HepG2 (cell line): ENCODE data around the gene SSC5D. TPM values are rescaled to one million over a fixed set of nuclear protein-coding genes. Genes with fewer than 3 reads are reported as not detected.

ENCODE experiments used
- ATAC-seq: fragments of 200-7000 bp; cut with Tn5 transposase; 3 replicates; pipeline ENCODE4 v1.9.1; 2020; ENCODE audit warnings: mild to moderate bottlenecking, moderate library complexity
- BruUV-seq: library from RNA; stranded (reverse); fragments of 400-500 nt; replicated peaks from 2 replicates; lab custom pipeline; 2021; lab: Mats Ljungman, UMichigan
- CTCF ChIA-PET: fragments of 300-600 bp; formaldehyde crosslinking; extraction: SDS; loops from one replicate; lab custom pipeline; 2021; ENCODE audit warnings: low total read pairs, inconsistent platforms, low intra/inter-chr PET ratio; lab: Yijun Ruan, JAX
- POLR2A ChIA-PET: fragments of 350-600 bp; sonication (Branson Sonifier 250); formaldehyde crosslinking; loops from one replicate; lab custom pipeline; 2020; ENCODE audit warnings: antibody characterized with exemption, inconsistent platforms; lab: Yijun Ruan, JAX
- DNase-seq: peaks from one replicate; pipeline ENCODE4 v3.0.0-alpha.2; 2015; ENCODE audit warnings: low spot score
- FAIRE-seq: peaks from 3 replicates; lab custom pipeline; 2011; peaks lifted over from hg19 to GRCh38; lab: Jason Lieb, UNC
- H2AFZ ChIP-seq: one replicate; pipeline ENCODE4 v1.6.1; 2011; ENCODE audit warnings: low read length, inconsistent platforms
- H3K27ac ChIP-seq: fragments of 300-600 bp; 3 replicates; pipeline ENCODE4 v1.8.0; 2011; ENCODE audit warnings: mixed run types, mild to moderate bottlenecking, mixed read lengths, low read length, inconsistent platforms; ENCODE audit not compliant: insufficient read depth; ENCODE audit errors: extremely low read length
- H3K27me3 ChIP-seq, 2 experiments: fragments of 200-600 bp in 1 of 2; 2 replicates in 1 of 2; 3 replicates in 1 of 2; pipeline versions ENCODE4 v1.6.0 to v1.8.0; 2011; ENCODE audit warnings: low read length in 2 of 2, mild to moderate bottlenecking in 2 of 2, moderate library complexity in 2 of 2, inconsistent platforms in 1 of 2; ENCODE audit not compliant: insufficient read depth in 2 of 2, control insufficient read depth in 1 of 2
- H3K36me3 ChIP-seq, 2 experiments: fragments of 200-600 bp in 1 of 2; replicated peaks in 1 of 2; 2 replicates in 1 of 2; 3 replicates in 1 of 2; pipeline versions ENCODE4 v1.5.1 to v1.8.0; 2011; ENCODE audit warnings: low read length in 2 of 2, inconsistent platforms in 1 of 2; ENCODE audit not compliant: insufficient read depth in 2 of 2, control insufficient read depth in 1 of 2
- H3K4me1 ChIP-seq: 2 replicates; pipeline ENCODE4 v1.5.1; 2012; ENCODE audit warnings: low read length, inconsistent platforms; ENCODE audit not compliant: insufficient read depth
- H3K4me2 ChIP-seq: 2 replicates; pipeline ENCODE4 v1.6.0; 2011; ENCODE audit warnings: low read depth, low read length, inconsistent platforms
- H3K4me3 ChIP-seq, 3 experiments: fragments of 200-600 bp in 1 of 3; sonication (generic), shearing (Covaris generic) in 1 of 3; replicated peaks in 1 of 3; 2 replicates each; pipeline ENCODE4 v1.5.1; 2011 to 2016; ENCODE audit warnings: low read length in 3 of 3, inconsistent platforms in 2 of 3, low read depth in 2 of 3, mild to moderate bottlenecking in 2 of 3, control low read depth in 1 of 3, mixed read lengths in 1 of 3; ENCODE audit not compliant: insufficient read depth in 1 of 3
- H3K79me2 ChIP-seq: one replicate; pipeline ENCODE4 v1.6.1; 2011; ENCODE audit warnings: low read length, inconsistent platforms; ENCODE audit not compliant: insufficient read depth
- H3K9ac ChIP-seq: 2 replicates; pipeline ENCODE4 v1.6.0; 2011; ENCODE audit warnings: mild to moderate bottlenecking, low read depth, low read length, inconsistent platforms; ENCODE audit not compliant: insufficient read depth
- H3K9me3 ChIP-seq: 2 replicates; pipeline ENCODE4 v1.5.1; 2012; ENCODE audit warnings: mild to moderate bottlenecking, low read length
- H4K20me1 ChIP-seq: 2 replicates; pipeline ENCODE4 v1.6.0; 2011; ENCODE audit warnings: inconsistent platforms, mild to moderate bottlenecking, low read length, moderate library complexity; ENCODE audit not compliant: insufficient read depth
- AGO2 ChIP-seq: fragments of 200-400 bp; formaldehyde crosslinking; optimal IDR thresholded peaks from 2 replicates; pipeline ENCODE3; 2017; ENCODE audit warnings: mild to moderate bottlenecking, low read depth, low read length, moderate library complexity
- CBFB ChIP-seq: sonication (generic); formaldehyde crosslinking; IDR thresholded peaks from 2 replicates; pipeline ENCODE4 v1.4.0; 2020; ENCODE audit warnings: missing genetic modification reagents
- CERS6 ChIP-seq: sonication (generic); formaldehyde crosslinking; IDR thresholded peaks from 2 replicates; pipeline ENCODE4 v1.5.0; 2020; ENCODE audit warnings: missing genetic modification reagents
- ETS1 ChIP-seq: sonication (generic); formaldehyde crosslinking; IDR thresholded peaks from 2 replicates; pipeline ENCODE4 v1.4.0; 2020; ENCODE audit warnings: missing genetic modification reagents
- HNF1B ChIP-seq: sonication (generic); formaldehyde crosslinking; IDR thresholded peaks from 2 replicates; pipeline ENCODE4 v1.5.1; 2020; ENCODE audit warnings: mild to moderate bottlenecking, moderate library complexity, missing genetic modification reagents
- KAT2B ChIP-seq: fragments of 150-350 bp; IDR thresholded peaks from 2 replicates; pipeline ENCODE4 v1.6.1; 2014; ENCODE audit warnings: low read depth, low read length, borderline replicate concordance
- KMT2B ChIP-seq: IDR thresholded peaks from 2 replicates; pipeline ENCODE4 v1.6.1; 2016; ENCODE audit warnings: missing genetic modification reagents, missing compliant biosample characterization
- MEIS1 ChIP-seq: sonication (generic); formaldehyde crosslinking; IDR thresholded peaks from 2 replicates; pipeline ENCODE4 v1.9.0; 2021; ENCODE audit warnings: mild to moderate bottlenecking, missing genetic modification reagents, moderate library complexity, borderline replicate concordance
- NFYC ChIP-seq: IDR thresholded peaks from 2 replicates; pipeline ENCODE4 v1.6.1; 2016; ENCODE audit warnings: missing genetic modification reagents, missing compliant biosample characterization
- SKI ChIP-seq: fragments of 450-650 bp; IDR thresholded peaks from one replicate; pipeline ENCODE4 v1.6.1; 2018; ENCODE audit warnings: mild to moderate bottlenecking; ENCODE audit not compliant: partially characterized antibody
- SOX6 ChIP-seq, 2 experiments: fragments of 450-650 bp in 1 of 2; sonication (generic) in 1 of 2; formaldehyde crosslinking in 1 of 2; IDR thresholded peaks; 2 replicates each; pipeline versions ENCODE4 v1.4.0 to v1.6.1; 2017 to 2020; ENCODE audit warnings: antibody characterized with exemption in 1 of 2, mild to moderate bottlenecking in 1 of 2, missing genetic modification reagents in 1 of 2
- TARDBP ChIP-seq: sonication (generic); formaldehyde crosslinking; IDR thresholded peaks from 2 replicates; pipeline ENCODE4 v1.8.0; 2022; ENCODE audit warnings: mild to moderate bottlenecking, missing genetic modification reagents
- ZNF607 ChIP-seq: sonication (generic); formaldehyde crosslinking; IDR thresholded peaks from 2 replicates; pipeline ENCODE4 v1.5.1; 2020; ENCODE audit warnings: missing genetic modification reagents, mild to moderate bottlenecking, borderline replicate concordance
- ZZZ3 ChIP-seq: sonication (generic); formaldehyde crosslinking; IDR thresholded peaks from 2 replicates; pipeline ENCODE4 v1.4.0; 2020; ENCODE audit warnings: missing genetic modification reagents, mild to moderate bottlenecking, borderline replicate concordance
- WGBS: methylation state at CpG from one replicate; pipeline ENCODE4 v1.1.6; 2017; ENCODE audit warnings: low lambda C conversion rate; 5-methylcytosine and 5-hydroxymethylcytosine counted together
- in situ Hi-C: cut with HindIII; loops from 2 replicates; pipeline ENCODE4 v1.10.0; 2017; ENCODE audit warnings: low pct_unique_long_range_greater_than_20kb; ENCODE audit not compliant: extremely low pct_ligation_motif_present
- intact Hi-C: fragments of 100-400 bp; cut with micrococcal nuclease; formaldehyde crosslinking; loops from one replicate; pipeline ENCODE4 v1.10.0; 2022; ENCODE audit not compliant: unreplicated experiment
- polyA plus RNA-seq, 8 experiments: library from polyadenylated mRNA; depleted of rRNA in 3 of 8; stranded (reverse) in 7 of 8; unstranded in 1 of 8; fragments of >200 nt; fragmentation: Illumina TruSeq in 4 of 8; extraction: Trizol in 4 of 8; gene quantifications; 2 replicates each; pipeline versions ENCODE4 v1.2.1 to v1.2.3, GENCODE V29; 2011 to 2016; ENCODE audit warnings: low read depth in 4 of 8, missing spikeins in 1 of 8, mixed read lengths in 1 of 8; ENCODE audit not compliant: insufficient read depth in 1 of 8
- total RNA-seq, 5 experiments: library from RNA; depleted of rRNA; stranded (reverse); fragments of >200 nt; fragmentation: Illumina TruSeq; extraction: Trizol; gene quantifications; 2 replicates each; pipeline ENCODE4 v1.2.3, GENCODE V29; 2016; ENCODE audit warnings: low read depth in 1 of 5

SSC5D gene
- total and polyA plus RNA-seq, 2 of the 13 experiments (the other 11 are each of a cell fraction or from before 2014, with no cell fraction given): not detected

- WGBS: 22% methylated on average over 5 of the region's 5 CpGs
- in situ Hi-C loops: no loop called here
- Histone ChIP-seq H3K4me1 (peaks cover 45% of the 10 kb centered on the region), H4K20me1 (no peaks in the 10 kb centered on the region), H3K4me2 (no peak overlapping the region; the same call in 1 of the 2 replicates), H3K4me3 (no peak overlapping the region), H3K79me2 (no peaks in the 10 kb centered on the region), H3K9me3 (no peaks in the 10 kb centered on the region), H3K36me3 (no peaks in the 10 kb centered on the region), H2AFZ (no peak overlapping the region), H3K27ac (no peak overlapping the region), H3K9ac (no peak overlapping the region), H3K27me3 (no peaks in the 10 kb centered on the region; a peak in 1 of 5 replicates)
- intact Hi-C loops: no loop called here
- FAIRE-seq (no peak), DNase-seq (no peak), ATAC-seq (no peak)
- ChIA-PET CTCF (no interaction called here), POLR2A (interaction anchor here (0.7 kb wide), 1 partner anchor 426 kb away, joined by 3 read pairs; no protein-coding TSS in a partner anchor)
- no TSS peak for BruUV-seq
- TF ChIP-seq KMT2B (CRISPR knock-in tag): no peak
- TF ChIP-seq SOX6 (IDR thresholded peaks at IDR 0.05): no peak
- TF ChIP-seq SOX6 (CRISPR knock-in tag; IDR thresholded peaks at IDR 0.05): no peak
- no peak for TF ChIP-seq AGO2
- TF ChIP-seq MEIS1 (CRISPR knock-in tag): no peak
- no peak for TF ChIP-seq TARDBP (CRISPR knock-in tag)
- TF ChIP-seq CBFB (CRISPR knock-in tag): no peak
- TF ChIP-seq ZNF607 (CRISPR knock-in tag): no peak
- no peak for TF ChIP-seq SKI
- no peak for TF ChIP-seq HNF1B (CRISPR knock-in tag)
- no peak for TF ChIP-seq NFYC (CRISPR knock-in tag)
- no peak for TF ChIP-seq KAT2B
- TF ChIP-seq ETS1 (CRISPR knock-in tag): no peak
- no peak for TF ChIP-seq CERS6 (CRISPR knock-in tag)
- no peak for TF ChIP-seq ZZZ3 (CRISPR knock-in tag)
These were observed 55.3 kb downstream of the SSC5D start for GRCh38 chr19:55543567-55543966.
